ENCODE data around the gene OXTR. TPM values are rescaled to one million over a fixed set of nuclear protein-coding genes. Genes with fewer than 3 reads are reported as not detected.
A peak's percentile ranks its signal among the peaks of the same experiment; 100 is the strongest.

The OXTR gene
- 3.6 TPM for polyA plus RNA-seq (2012; ENCODE audit: missing spikeins)

GRCh38 chr3:8769088-8769822 lies at the start of gene OXTR:
OXTR (minus strand) TSS chr3:8769613; CDS start chr3:8768187, 1,426 bp downstream.
- DNase-seq (ENCODE audit: insufficient read length) (peak; percentile 87), FAIRE-seq (peak; percentile 92)
- TF ChIP-seq POLR2AphosphoS5 (IDR thresholded peaks at IDR 0.05; ENCODE audit: low read depth, low read length) (no peak), TAF1 (IDR thresholded peaks at IDR 0.05; ENCODE audit: borderline replicate concordance, low read depth, low read length) (no peak), POLR2A (IDR thresholded peaks at IDR 0.05; ENCODE audit: low read depth, low read length) (no peak)

DNA sequence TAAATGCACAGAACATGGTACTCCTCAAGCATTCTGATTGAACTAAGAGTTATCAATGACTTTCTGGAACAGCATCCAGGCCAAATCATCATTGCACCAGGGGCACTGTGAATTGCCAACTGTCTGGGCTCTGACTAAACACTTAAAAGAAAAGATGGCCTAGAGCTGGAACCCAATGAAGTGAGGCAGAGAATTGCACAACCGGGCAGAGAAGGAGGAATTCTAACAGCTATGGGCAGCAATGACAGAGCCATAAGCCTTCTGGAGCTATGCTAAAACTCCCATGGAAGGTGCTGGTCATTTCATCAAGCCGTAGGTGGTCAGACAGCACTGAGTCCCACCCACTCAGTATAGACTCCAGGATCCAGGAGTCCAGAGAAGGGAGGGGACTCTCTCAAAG lies 48.1 kb upstream of the OXTR start:
- TF ChIP-seq POLR2AphosphoS5 (IDR thresholded peaks at IDR 0.05; ENCODE audit: low read depth, low read length) (no peak), POLR2A (IDR thresholded peaks at IDR 0.05; ENCODE audit: low read depth, low read length) (no peak), TAF1 (IDR thresholded peaks at IDR 0.05; ENCODE audit: borderline replicate concordance, low read depth, low read length) (no peak)
- DNase-seq (ENCODE audit: insufficient read length) (no peak), FAIRE-seq (no peak)

- FAIRE-seq (no peak), DNase-seq (ENCODE audit: insufficient read length) (no peak)
- TF ChIP-seq POLR2A (IDR thresholded peaks at IDR 0.05; ENCODE audit: low read depth, low read length) (no peak), POLR2AphosphoS5 (IDR thresholded peaks at IDR 0.05; ENCODE audit: low read depth, low read length) (no peak), TAF1 (IDR thresholded peaks at IDR 0.05; ENCODE audit: borderline replicate concordance, low read depth, low read length) (no peak)
Observed at GRCh38 chr3:8816106-8816505, 46.7 kb upstream of the OXTR start.

DNA sequence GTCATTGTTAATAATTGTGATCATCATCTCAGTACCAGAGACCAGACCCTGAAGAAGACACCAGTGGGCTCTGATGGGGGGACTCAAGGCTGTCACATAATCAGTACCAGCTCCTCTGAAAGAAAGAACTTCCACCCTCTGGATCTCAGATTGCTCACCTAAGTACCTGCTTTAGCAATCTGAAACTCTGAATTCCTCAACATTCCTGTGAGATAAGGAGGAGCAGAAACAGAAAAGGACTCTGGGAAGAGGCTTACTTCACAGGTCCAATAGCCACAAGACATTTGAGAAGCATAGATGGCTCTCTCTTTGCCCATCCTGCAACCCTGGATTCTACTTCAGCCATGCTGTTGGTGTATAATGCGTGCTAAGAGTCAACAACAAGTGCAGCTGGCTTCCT lies 44.0 kb upstream of the OXTR start:
- no peak for TF ChIP-seq TAF1 (IDR thresholded peaks at IDR 0.05; ENCODE audit: borderline replicate concordance, low read depth, low read length)
- TF ChIP-seq POLR2AphosphoS5 (IDR thresholded peaks at IDR 0.05; ENCODE audit: low read depth, low read length) = no peak
- no peak for TF ChIP-seq POLR2A (IDR thresholded peaks at IDR 0.05; ENCODE audit: low read depth, low read length)
- DNase-seq (ENCODE audit: insufficient read length) = no peak
- no peak for FAIRE-seq

- no peak for TF ChIP-seq POLR2A (IDR thresholded peaks at IDR 0.05; ENCODE audit: low read depth, low read length)
- TF ChIP-seq POLR2AphosphoS5 (IDR thresholded peaks at IDR 0.05; ENCODE audit: low read depth, low read length) = no peak
- TF ChIP-seq TAF1 (IDR thresholded peaks at IDR 0.05; ENCODE audit: borderline replicate concordance, low read depth, low read length) = no peak
- FAIRE-seq = no peak
- DNase-seq (ENCODE audit: insufficient read length) = no peak
Observed at GRCh38 chr3:8810561-8810960, 41.1 kb upstream of the OXTR start.

DNA sequence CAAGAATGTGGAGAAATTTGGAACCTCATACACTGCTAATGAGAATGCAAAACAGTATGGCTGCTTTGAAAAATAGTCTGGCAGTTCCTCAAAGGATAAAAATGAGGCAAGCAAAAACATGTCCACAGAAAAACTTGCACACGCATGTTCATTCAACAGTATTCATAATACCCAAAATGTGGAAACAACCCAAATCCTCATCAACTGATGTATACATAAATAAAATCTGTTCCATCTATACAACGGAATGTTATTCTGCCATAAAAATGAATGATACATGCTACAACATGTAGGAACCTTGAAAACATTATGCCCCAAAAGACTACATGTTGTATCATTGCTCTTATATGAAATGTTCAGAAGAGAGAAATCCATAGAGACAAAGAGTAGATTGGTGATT lies 36.4 kb upstream of the OXTR start:
- FAIRE-seq (no peak), DNase-seq (ENCODE audit: insufficient read length) (no peak)
- TF ChIP-seq TAF1 (IDR thresholded peaks at IDR 0.05; ENCODE audit: borderline replicate concordance, low read depth, low read length) = no peak
- no peak for TF ChIP-seq POLR2A (IDR thresholded peaks at IDR 0.05; ENCODE audit: low read depth, low read length)
- no peak for TF ChIP-seq POLR2AphosphoS5 (IDR thresholded peaks at IDR 0.05; ENCODE audit: low read depth, low read length)

DNA sequence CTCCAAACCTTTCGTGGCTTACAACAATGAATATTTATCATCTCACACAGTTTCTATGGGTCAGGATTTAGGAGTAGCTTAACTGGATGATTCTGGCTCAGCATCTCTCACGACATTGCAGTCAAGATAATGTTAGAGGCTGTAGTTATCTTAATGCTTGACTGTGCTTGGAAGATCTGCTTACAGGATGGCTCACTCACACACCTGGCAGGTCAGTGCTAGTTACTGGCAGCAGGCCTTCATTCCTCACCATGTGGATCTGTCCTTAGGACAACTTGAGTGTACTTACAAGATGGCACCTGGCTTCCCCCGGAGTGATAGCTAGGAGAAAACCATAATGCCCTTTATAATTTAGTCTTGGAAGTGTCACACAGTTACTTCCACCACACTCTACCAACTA lies 32.8 kb upstream of the OXTR start:
- peak; percentile 14 for FAIRE-seq
- TF ChIP-seq TAF1 (IDR thresholded peaks at IDR 0.05; ENCODE audit: borderline replicate concordance, low read depth, low read length) (no peak), POLR2AphosphoS5 (IDR thresholded peaks at IDR 0.05; ENCODE audit: low read depth, low read length) (no peak), POLR2A (IDR thresholded peaks at IDR 0.05; ENCODE audit: low read depth, low read length) (no peak)
- DNase-seq (ENCODE audit: insufficient read length) = no peak

DNA sequence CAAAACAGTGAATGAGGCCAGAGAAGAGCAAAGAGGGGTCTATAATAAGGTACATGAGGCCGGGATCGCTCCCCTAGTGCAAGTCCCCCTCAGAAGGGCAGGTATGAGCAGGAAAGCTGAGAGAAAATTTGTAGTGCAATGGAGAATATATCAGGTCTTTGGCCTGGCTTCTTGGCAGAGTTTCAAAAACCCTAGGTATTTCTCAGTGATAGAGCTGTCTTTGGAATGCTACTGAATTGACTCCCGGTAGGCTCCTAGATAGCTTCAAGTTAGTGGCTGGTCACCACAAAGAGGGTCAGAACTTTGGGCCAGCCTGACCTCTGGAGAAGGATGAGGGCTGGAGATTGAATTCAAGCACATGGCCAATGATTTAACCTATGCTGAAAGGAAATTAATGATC lies 30.6 kb upstream of the OXTR start:
- DNase-seq (ENCODE audit: insufficient read length) = no peak
- no peak for FAIRE-seq
- TF ChIP-seq POLR2AphosphoS5 (IDR thresholded peaks at IDR 0.05; ENCODE audit: low read depth, low read length) (no peak), TAF1 (IDR thresholded peaks at IDR 0.05; ENCODE audit: borderline replicate concordance, low read depth, low read length) (no peak), POLR2A (IDR thresholded peaks at IDR 0.05; ENCODE audit: low read depth, low read length) (no peak)

DNA sequence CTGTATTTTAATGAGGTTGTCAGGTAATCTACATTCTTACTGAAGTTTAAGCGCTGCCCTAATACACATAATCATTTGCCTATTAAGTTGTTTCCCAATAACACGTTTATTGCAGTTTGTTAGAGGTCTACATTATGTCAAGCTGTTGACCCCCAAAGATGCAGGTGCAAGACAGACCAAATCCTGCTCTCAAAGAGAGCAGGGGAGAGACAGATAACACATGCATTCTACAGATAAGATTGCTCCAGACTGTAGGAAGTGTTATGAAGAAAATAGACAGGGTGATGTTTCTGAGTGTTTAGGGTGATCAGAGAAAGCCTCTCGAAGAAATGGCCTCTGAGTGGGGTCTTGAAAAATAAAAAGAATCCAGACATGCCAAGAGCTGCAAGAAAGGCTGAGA lies 24.8 kb upstream of the OXTR start:
- DNase-seq (ENCODE audit: insufficient read length) = no peak
- no peak for TF ChIP-seq POLR2AphosphoS5 (IDR thresholded peaks at IDR 0.05; ENCODE audit: low read depth, low read length)
- TF ChIP-seq TAF1 (IDR thresholded peaks at IDR 0.05; ENCODE audit: borderline replicate concordance, low read depth, low read length) = no peak
- no peak for TF ChIP-seq POLR2A (IDR thresholded peaks at IDR 0.05; ENCODE audit: low read depth, low read length)
- no peak for FAIRE-seq

GRCh38 chr3:8793242-8793641 lies 23.8 kb upstream of the OXTR start:
- FAIRE-seq = no peak
- no peak for TF ChIP-seq POLR2AphosphoS5 (IDR thresholded peaks at IDR 0.05; ENCODE audit: low read depth, low read length)
- no peak for TF ChIP-seq POLR2A (IDR thresholded peaks at IDR 0.05; ENCODE audit: low read depth, low read length)
- TF ChIP-seq TAF1 (IDR thresholded peaks at IDR 0.05; ENCODE audit: borderline replicate concordance, low read depth, low read length) = no peak
- no peak for DNase-seq (ENCODE audit: insufficient read length)

DNA sequence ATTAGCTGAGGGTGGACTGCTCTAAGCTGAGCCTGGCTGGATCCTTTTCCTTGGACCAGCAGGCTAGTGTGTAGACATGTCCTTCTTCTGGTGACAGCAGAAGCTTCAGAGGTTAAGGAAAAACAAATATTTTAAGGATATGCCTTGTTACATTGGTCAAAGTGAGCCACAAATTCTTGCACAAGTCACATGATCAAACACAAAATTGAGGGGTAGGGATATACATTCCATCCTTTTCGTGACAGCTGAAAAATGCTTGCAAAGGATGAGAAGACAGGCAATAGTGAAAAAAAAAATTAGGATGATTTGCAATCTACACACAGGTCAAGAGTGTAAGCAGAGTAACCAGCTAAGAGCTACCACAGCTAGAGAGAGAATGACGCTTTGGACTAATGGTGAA lies 21.1 kb upstream of the OXTR start:
- DNase-seq (ENCODE audit: insufficient read length) = no peak
- TF ChIP-seq POLR2A (IDR thresholded peaks at IDR 0.05; ENCODE audit: low read depth, low read length) = no peak
- no peak for TF ChIP-seq POLR2AphosphoS5 (IDR thresholded peaks at IDR 0.05; ENCODE audit: low read depth, low read length)
- TF ChIP-seq TAF1 (IDR thresholded peaks at IDR 0.05; ENCODE audit: borderline replicate concordance, low read depth, low read length) = no peak
- no peak for FAIRE-seq

DNA sequence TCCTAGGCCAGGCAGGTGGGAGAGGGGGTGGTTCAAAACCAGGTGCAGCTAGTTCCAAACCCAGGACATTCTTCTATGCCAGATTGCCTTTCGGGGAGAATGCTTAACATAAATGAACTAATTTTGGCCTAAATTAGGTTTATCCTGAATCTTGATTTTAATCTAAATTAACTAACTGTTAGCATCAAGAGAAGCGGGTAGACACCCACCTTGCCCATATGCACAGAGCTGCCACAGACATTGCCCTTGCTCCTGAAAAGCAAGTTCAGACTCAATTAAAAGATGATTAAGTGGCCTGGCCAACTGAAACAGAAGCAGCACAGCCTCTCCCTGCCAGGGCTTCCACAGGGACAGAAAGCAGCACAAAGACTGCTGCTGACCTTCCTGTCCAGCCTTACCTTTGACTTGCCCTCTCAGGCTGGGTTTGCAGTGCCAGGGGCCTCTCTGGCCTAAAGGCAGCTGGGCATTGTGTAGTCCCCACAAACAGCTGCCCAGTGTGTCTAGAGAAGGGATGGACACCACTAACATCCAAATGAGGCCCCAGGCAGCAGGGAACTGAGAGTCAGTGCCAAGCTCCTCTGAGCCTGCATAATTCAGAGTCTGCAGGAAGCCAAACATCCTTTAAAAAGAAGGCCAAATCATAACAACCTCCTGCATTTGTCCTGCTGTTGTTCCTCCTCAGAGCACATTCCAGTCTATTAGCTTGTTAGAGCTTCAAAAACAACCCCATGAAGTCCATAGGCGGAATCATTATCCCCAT lies 15.4 kb upstream of the OXTR start:
- DNase-seq (ENCODE audit: insufficient read length) (no peak), FAIRE-seq (no peak)
- TF ChIP-seq POLR2A (IDR thresholded peaks at IDR 0.05; ENCODE audit: low read depth, low read length) (no peak), POLR2AphosphoS5 (IDR thresholded peaks at IDR 0.05; ENCODE audit: low read depth, low read length) (no peak), TAF1 (IDR thresholded peaks at IDR 0.05; ENCODE audit: borderline replicate concordance, low read depth, low read length) (no peak)

Data from GM12892 (cell line).